GM18867 (cell line): ENCODE measurements around the gene CYGB.
"Not testable (repeated sequence)": the region's sequence is repeated elsewhere in the genome, so short reads cannot be mapped to it uniquely, and the experiment has no call there.

Source experiments
- ATAC-seq: cut with Tn5 transposase; IDR thresholded peaks from one replicate; pipeline ENCODE4 v1.9.1; 2021; ENCODE audit warnings: mild to moderate bottlenecking, moderate library complexity; ENCODE audit not compliant: unreplicated experiment

CYGB gene

DNA sequence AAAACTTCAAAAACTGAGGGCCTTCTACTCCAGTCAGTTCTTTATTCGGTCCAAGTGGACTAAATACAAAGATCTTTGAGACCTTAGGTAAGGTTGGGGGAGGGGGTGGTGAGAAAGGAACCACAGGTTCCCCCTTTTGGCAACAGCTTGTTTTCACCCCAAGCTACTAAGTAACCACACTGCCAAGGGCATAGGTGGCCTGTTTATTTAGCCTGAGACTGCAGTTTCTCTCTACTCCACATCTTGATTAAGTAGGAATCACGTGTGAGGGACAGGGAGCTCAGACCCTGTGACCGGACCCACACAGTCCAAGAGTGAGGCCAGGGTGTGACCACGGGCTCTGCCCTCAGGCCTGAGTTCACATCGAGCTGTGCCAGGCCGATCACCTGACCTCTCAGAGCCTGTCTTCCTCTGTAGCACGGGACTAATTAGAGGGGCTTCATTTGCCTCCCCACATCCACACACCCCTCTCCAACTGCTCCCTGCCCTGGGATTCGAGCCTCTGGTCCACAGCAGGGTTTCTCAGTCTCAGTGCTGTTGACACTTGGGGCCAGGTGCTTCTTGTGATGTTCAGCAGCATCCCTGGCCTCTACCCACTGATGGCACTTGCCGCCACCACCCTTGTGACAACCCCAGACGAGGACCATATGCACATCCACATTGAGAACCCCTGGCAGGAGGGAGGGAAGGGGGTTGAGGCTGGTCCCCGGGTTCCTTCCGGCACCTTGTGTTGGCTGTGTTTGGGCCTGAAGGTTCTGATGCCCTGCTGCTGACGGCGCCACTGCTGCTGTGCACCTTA is 30.3 kb upstream of the CYGB start:
- no peak for ATAC-seq

DNA sequence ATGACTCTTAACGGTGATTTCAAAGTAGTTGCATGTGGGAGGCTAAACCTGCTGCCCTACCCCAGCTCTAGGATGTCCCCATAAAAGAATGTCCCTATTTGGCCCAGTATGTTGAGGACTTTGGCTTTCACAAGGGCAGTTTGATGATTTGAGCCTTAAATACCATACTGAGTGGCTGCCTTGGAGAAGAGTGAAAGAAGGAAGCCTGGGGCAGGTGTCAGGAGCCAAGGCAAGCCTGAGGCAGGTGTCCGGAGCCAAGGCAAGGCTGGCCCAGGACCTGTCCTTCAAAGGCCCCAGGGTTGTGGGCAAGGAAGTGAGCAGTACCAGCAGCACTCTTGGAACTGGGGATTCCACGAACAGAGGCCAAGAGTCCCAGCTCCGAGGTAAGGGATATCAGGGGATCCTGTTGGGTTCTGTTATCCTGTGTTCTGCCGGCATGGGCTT is 29.5 kb upstream of the CYGB start:
- no peak for ATAC-seq

DNA sequence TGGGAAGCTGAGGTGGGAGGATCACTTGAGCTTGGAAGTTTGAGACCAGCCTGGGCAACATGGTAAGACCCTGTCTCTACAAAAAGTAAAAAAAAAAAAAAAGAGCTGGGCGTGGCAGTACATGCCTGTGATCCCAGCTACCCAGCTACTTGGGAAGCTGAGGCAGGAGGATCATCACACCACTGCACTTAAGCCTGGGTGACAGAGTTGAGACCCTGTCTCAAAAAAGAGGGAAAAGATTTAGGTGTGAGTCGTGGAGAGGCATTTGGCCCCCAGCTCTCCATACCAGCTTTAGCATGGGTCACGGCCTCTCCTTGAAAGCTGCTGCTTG is 29.1 kb upstream of the CYGB start:
- ATAC-seq, result no peak

DNA sequence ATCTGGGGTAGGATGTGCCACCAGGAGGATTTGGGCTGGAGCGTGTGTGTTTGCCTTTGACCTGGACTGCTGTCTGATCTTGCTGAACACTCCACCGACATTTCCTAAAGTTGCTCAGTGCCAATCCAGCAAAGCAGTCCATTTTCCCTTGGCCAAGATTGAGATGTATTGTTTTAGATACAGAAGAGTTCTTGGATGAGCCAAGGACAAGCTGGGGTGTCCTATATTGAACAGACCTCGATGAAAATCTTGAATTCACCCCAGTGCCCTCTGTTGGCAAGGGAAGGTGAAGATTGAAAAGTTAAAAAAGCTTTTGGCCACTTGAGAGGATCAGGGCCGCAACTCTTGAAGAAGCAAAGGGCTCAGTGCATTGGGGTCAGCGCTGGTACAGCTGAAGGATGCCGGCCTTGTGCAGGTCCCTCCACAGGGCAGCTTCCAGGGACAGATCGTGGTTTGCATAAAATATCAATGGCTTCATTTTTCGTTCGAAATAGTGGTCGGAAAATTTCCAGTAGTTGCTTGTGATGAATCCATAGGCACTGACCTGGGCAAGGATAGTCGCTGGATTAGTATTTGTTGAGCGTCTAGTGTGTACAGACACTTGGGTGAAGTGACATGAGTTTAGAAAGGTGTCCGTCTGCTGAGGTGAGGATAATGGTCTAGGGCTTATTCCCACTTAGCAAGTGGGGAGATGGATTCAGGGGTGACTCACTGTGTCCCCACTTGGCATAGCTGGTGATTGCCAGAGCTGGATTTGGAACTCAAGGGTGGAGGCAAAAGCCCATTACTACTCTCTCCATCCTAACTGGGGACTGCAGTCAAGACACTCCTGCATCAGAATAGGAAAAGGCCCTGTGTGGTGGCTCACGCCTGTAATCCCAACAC is 28.5 kb upstream of the CYGB start:
- no peak for ATAC-seq

DNA sequence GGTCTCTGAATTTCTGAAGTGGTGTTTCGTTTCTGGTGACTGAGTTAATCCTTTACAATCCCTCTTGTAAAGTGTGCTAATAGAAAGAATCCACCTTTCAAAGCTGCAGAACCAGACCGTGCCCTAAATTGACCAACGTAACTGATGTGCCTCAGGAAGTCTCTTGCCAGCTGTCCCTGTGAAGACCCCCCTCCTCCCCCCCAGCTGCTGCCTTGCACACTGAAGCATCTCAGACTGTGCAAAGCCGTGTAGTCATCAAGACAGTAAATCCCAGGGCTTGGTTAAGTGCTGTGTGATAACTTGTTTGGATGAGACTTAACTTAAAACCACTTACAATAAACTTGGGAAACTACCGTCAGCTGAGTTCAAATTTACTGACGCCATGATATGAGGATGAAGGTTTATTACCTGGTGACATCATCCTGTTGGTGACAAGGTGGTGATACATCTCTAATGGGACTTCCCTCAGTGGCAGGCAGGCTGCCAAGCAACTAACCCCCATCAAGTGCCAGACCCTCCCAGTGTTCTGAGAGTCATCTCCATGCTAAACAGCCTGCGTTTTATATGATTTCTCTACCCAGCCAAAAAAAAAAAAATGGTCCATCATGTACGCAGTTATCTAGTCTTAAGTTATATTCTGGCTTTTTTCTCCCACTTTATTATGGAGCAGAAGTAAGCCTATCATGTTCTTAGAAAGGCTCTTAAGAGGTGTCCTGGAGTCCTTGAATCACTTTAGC is 27.6 kb upstream of the CYGB start:
- ATAC-seq, result not testable (repeated sequence)

DNA sequence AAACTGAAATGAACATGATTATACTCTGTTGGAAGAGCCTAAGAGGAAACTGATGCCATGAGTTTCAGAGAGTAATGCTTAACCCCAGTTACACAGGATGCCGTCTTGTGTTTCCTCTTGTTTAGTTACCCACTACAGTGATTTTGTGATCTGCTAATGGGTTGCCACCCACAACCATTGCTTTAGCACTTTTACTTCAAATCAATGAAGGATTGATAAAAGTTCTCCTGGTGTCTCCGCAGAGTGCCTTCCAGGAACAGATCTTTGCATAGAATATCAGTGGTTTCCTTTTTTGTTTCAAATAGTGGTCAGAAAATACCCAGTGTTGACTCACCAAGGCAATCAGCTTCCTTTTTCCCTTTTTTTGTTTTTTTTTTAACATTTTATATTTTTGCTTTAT is 25.9 kb upstream of the CYGB start:
- not testable (repeated sequence) for ATAC-seq

DNA sequence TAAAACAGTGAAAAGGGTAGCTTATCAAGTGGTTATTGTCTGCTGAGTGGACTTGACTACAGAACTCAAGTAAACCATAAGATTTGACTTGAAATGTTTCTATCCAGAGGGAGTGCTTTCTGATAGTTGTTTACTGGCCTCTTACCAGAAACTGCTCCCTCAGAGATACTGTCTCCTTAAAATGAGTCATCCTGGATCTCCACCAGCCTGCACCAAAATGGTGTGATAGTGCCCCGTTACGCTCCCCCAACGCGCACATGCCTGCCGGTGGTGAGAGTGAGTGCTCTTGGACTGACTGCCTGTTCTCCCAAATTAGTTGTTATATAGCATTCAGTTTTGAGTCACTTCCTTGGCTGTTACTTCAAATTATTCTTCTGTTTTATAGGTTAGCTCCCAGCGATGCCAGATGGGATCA is 25.2 kb upstream of the CYGB start:
- ATAC-seq, result no peak

DNA sequence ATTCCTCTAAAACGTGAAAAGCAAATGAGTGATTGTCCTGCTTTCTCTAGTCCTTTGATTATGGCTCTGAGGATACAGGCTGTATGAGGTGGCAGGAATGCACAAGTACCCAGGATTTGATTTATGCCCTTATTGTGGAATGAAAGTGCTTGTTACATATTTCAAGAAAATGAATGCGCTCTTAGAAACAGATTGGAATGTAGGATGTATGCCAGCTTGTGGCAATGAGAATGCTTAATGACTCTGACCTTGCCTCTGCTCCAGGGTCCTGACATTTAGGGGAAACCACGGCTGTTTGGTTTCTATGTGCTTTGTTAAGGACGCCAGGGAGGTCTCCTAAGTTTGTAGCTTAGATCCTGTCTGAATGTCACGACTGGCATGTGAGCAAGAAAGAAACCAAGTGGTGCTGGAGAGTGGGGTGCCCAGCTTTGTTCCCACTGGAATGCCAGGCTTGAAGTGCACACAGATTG is 24.3 kb upstream of the CYGB start:
- no peak for ATAC-seq

DNA sequence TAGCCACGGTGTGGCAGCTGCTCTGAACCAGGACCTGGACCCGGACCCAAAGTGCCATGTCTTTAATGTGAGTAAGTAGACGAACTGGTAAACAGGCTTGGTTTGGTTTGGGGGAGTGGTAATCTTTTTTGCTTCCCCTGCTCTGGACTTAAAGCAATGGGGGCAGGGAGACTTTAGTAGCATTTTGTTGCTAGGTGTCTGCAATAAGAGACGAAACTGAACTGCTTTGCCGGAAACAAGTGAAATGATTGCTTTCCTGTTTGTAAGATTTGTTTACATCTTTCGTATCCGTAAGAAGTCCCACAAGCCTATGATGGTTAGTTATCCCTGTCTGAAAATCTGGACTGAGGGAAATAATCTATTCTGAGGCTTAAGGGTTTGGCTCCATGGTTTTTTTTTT is 23.8 kb upstream of the CYGB start:
- ATAC-seq, result no peak

DNA sequence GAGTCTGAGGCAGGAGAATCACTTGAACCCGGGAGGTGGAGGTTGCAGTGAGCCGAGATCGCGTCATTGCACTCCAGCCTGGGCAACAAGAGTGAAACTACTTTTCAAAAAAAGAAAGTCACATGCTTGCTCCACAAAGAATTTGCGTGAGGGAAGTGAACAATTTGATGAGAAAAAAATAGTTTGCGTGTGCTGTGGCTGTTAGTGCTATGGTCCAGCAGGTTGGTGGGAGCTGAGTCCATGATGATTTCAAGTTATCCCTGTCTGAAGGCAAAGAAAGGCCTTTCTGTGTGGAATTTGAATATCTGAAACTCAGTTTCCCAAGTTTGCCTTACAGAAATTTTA is 23.3 kb upstream of the CYGB start:
- ATAC-seq, result no peak

DNA sequence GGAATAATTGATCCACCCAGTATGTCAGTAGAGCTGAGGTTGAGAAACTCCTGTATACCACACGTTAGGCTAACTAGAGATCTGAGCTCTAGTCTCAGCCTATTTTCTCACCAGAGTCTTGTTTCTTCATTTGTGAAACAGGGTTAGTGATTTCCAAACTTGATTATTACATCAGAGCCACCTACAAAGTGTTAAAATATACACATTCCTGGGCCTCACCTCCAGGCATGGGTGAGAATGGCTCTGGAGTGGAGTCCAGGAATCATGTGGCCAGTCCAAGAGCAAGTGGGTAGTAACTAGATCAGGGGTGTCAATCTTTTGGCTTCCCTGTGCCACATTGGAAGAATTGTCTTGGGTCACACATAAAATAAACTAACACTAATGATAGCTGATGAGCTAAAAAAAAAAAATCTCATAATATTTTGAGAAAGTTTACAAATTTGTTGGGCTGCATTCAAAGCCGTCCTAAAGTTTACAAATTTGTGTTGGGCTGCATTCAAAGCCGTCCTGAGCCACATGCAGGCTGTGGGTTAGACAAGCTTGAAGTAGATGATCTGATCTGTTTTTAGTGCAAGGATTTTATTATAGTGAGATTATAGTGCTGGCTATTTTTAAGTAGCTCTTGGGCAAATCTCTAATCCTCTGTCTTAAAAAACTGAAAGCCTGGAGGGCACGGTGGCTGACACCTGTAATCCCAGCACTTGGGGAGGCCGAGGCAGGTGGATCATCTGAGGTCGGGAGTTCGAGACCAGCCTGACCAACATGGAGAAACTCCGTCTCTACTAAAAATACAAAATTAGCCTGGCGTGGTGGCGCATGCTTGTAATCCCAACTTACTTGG is 22.7 kb upstream of the CYGB start:
- ATAC-seq, result no peak

DNA sequence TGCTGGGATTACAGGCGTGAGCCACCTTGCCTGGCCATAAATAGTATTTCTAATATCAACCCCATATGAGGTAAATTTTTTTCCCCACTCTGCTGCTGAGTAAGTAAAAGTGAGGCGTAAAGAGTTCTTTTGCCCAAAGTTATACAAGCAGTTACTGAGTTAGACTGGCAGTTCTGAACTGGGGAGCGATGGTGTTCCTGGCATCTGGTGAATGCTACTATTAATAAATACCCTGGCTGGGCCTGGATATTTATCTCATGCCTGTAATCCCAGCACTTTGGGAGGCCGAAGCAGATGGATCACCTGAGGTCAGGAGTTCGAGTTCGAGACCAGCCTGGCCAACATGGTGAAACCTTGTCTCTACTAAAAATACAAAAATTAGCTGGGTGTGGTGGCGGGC is 22.0 kb upstream of the CYGB start:
- ATAC-seq, result not testable (repeated sequence)

DNA sequence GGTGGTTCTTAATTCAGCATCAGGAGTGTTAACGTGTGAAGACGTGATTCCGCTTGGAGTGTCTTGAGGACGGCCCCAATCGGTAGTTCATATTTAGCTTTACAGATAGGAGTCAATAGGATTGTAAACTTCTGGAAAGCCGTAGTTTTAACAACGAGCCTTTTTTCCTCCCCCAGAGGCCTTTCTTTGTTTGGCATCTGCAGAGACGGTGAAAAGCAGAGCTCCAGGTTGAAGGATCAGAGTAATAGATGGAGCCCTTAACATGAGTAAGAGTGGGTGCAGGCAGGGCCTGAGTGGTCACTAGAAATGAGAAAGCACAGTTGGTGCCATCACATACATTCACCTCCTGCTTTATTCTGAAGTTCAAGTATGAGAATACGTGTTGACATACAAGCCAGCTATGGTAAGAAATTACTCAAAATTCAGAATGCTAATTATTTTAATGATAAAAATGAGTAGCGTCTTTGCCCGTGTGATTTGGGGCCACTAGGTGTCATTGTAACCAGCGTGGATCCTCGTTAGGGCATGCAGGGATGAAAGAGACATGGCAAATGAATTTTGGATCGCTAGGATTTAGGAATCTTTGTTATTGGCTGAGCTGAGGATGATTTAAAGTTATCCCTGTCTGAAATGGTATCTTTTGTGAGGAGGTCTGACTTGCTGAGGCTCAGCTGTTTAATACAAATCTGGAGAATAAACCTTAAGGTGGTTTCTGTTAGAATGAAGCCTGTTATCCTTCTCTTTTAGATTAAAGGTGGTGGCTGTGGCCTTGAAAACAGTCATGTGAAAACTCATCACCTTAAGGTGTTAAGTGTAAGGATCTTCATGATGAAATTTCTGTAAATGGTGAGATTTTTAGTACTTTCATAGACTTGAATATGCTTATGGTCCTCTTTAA is 20.9 kb upstream of the CYGB start:
- no peak for ATAC-seq

DNA sequence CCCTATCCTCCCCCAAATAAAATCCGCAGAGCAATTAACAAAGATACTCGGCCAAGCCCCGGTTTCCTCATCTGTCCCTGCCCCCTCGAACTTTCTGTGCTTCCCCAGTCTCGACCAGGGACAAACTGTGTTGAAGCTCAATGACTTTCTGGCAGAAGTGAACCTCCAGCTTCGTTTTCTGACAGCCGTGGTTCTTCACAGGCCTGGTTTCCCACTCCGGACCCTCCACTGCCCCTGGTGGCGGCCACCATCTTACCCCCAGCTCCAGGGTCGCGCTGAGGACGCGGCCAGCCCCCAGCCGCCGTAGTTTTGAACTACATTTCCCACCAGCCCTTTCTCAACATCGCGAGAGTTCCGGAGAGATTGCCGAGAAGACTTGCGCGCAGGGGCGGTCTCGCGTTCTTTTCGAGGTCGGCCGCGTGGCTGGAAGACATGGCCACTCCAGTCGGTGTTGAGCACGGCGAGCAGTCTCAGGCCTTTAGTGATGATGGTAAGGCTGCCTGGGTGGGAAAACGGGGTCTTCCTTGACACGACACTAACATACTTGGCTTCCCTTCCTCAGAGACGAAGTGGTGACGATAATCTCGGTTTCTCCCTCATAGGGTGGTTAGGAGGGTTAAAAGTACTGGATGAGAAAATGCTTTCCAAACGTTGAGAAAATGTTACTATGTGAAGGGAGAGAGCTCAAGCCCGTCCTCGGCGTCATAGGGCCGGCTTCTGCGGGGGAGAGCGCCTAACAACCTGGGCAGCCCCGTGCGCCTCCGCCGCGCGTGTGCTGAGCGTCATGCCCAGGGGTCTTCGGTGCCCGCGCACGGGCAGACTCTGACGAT is 20.1 kb upstream of the CYGB start:
- peak; percentile 79 for ATAC-seq

DNA sequence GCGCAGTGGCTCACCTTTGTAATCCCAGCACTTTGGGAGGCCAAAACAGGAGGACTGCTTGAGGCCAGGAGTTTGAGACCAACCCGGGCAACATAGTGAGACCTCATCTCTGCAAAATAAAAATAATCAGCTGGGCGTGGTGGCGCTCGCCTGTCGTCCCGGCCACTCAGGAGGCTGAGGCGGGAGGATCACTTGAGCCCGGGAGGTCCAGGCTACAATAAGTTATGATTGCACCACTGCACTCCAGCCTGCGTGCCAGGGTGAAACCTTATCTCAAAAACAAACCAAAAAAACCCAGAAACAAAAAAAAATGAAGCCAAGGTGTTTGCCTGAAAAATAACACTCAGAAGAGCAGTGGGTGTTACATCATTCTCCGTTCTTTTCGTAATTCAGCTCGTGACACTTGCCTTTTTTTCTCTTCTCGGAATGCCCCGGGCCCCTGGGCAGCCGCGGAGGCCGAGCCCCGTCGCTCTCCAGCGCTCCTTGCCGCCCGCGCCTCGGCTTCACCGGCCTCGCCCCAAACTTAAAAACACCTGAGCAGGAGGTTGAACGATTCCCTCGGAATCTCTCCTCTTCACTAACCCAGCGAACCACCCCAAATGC is 19.4 kb upstream of the CYGB start:
- peak; percentile 30 for ATAC-seq

DNA sequence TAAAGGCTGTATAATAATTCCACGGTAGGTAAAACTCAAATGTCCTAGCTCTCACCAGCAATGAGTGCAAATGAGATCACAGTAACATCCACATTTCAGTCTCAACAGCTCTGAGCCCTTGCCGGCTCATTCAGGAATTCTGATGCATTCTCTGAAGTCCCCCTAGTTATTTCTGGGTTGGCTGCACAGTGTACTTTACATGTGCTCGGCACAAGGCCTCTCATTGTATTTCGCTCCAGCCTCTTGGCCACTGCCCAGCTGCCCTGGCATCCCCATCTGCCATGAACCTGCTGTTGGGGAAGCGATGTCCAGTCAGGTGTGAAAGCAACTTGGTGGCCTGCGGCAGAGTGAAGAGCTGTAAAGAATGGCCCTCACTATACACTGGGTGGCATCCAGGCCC is 16.6 kb upstream of the CYGB start:
- no peak for ATAC-seq

DNA sequence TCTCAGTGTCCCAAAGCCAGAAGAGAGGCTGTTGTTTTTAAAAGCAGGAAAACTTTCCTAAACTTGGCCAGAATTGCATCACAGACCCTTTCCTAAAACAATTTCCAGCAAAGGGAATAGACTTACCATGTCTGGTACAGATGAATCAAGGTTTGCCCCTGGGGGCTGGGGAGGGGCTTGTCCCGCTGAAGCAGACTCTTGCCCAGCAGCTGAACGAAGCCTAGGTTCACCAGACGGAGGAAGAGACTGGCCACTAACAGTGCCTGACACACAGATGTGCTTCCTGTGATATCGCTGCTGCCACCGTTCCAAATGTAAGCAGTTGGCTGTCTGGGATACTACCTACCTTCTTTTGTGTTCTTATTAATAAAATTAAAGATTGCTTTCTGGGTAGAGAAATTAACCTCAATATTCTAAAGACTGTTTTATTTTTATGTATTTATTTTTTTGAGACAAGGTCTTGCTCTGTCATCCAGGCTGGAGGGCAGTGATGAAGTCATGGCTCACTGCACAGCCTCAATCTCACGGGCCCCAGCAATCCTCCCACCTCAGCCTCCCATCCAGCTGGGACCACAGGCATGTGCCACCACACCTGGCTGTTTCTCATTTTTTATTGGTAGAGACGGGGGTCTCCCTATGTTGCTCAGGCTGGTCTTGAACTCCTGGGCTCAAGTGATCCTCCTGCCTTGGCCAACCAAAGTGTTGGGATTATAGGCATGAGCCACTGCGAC is 15.8 kb upstream of the CYGB start:
- ATAC-seq, result no peak

DNA sequence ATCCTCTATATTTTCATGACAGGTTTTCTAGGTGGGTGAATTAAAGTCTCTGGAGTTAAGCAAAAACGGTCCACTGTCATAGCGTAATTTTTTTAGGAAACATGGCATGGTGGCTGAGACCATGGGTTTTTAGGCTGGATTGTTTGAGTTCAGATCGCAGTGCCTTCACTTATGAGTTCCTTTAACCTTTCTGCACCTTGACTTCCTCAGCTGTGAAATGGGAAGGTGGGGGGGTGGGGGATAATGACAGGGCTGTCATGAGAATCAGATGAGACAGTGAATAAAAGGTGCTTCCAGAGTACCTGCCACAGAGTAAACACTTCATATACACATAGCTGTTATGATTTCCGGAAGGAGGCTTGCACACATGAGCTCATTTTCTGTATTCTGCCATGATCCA is 14.2 kb upstream of the CYGB start:
- ATAC-seq, result no peak
